Endometrium (tissue), 2 donors: ENCODE results near the gene SELENON.

ENCODE experiments used
- FAIRE-seq: peaks from 2 replicates; lab custom pipeline; 2012; peaks lifted over from hg19 to GRCh38; lab: Jason Lieb, UNC
- donor health status: control.
- donor health status: control.

SELENON gene

GRCh38 chr1:25795211-25795610 is 4.8 kb upstream of the SELENON start:
- no peak for FAIRE-seq

- FAIRE-seq = no peak
Observed at GRCh38 chr1:25795946-25796810, 3.8 kb upstream of the SELENON start.

- peak; percentile 57 for FAIRE-seq
Observed at GRCh38 chr1:25796811-25797458, 3.1 kb upstream of the SELENON start.

- FAIRE-seq = no peak
Observed at GRCh38 chr1:25797939-25798338, 2.1 kb upstream of the SELENON start.

- no peak for FAIRE-seq
Observed at GRCh38 chr1:25798666-25799351, 1.2 kb upstream of the SELENON start.

GRCh38 chr1:25799352-25799934 is 550 bp upstream of the SELENON start:
- FAIRE-seq = no peak

GRCh38 chr1:25800703-25801377 is 847 bp downstream of the SELENON start:
- no peak for FAIRE-seq

- FAIRE-seq = no peak
Observed at GRCh38 chr1:25802915-25803314, 2.9 kb downstream of the SELENON start.

GRCh38 chr1:25803368-25803767 is 3.4 kb downstream of the SELENON start:
- FAIRE-seq = no peak

- no peak for FAIRE-seq
Observed at GRCh38 chr1:25804244-25804963, 4.4 kb downstream of the SELENON start.

GRCh38 chr1:25804964-25805862 is 5.2 kb downstream of the SELENON start:
- FAIRE-seq = no peak

GRCh38 chr1:25805863-25806225 is 5.9 kb downstream of the SELENON start:
- no peak for FAIRE-seq

GRCh38 chr1:25806418-25806817 is 6.4 kb downstream of the SELENON start:
- FAIRE-seq = no peak

- FAIRE-seq = no peak
Observed at GRCh38 chr1:25807480-25808390, 7.7 kb downstream of the SELENON start.

GRCh38 chr1:25808481-25809244 is 8.7 kb downstream of the SELENON start:
- FAIRE-seq = no peak

- FAIRE-seq = no peak
Observed at GRCh38 chr1:25809283-25809926, 9.4 kb downstream of the SELENON start.

- no peak for FAIRE-seq
Observed at GRCh38 chr1:25809929-25810328, 9.9 kb downstream of the SELENON start.
